HG03196 (cell line): ENCODE results near the gene GJD4.
A peak's percentile ranks its signal among the peaks of the same experiment; 100 is the strongest.

Experiments used
- ATAC-seq: cut with Tn5 transposase; IDR thresholded peaks from one replicate; pipeline ENCODE4 v1.9.1; 2021; ENCODE audit not compliant: unreplicated experiment

GJD4 gene, protein sequence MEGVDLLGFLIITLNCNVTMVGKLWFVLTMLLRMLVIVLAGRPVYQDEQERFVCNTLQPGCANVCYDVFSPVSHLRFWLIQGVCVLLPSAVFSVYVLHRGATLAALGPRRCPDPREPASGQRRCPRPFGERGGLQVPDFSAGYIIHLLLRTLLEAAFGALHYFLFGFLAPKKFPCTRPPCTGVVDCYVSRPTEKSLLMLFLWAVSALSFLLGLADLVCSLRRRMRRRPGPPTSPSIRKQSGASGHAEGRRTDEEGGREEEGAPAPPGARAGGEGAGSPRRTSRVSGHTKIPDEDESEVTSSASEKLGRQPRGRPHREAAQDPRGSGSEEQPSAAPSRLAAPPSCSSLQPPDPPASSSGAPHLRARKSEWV

DNA sequence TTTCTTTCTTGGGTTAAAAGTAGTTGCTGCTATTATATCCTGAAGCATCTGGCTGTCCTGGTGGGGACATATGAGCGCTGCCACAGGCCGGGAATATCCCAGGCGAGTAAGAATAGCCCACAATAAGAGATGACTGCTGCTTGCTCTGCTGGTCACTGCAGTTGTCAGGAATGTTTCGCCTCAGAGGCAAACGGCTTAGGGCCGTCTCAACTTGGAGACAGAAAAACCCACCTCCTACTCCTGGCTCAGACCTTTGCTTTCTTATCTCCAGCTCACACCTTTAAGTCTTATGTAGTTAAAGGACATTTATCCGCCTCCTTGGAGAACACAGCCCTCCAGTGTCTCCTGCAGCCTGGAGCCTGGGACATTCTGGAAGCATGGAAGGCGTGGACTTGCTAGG, at the start of gene GJD4:
TSS of gene GJD4 (plus strand) at position 151 of the 400 bp plus-strand sequence. CDS start at position 378, 227 bp downstream.
- no peak for ATAC-seq

DNA sequence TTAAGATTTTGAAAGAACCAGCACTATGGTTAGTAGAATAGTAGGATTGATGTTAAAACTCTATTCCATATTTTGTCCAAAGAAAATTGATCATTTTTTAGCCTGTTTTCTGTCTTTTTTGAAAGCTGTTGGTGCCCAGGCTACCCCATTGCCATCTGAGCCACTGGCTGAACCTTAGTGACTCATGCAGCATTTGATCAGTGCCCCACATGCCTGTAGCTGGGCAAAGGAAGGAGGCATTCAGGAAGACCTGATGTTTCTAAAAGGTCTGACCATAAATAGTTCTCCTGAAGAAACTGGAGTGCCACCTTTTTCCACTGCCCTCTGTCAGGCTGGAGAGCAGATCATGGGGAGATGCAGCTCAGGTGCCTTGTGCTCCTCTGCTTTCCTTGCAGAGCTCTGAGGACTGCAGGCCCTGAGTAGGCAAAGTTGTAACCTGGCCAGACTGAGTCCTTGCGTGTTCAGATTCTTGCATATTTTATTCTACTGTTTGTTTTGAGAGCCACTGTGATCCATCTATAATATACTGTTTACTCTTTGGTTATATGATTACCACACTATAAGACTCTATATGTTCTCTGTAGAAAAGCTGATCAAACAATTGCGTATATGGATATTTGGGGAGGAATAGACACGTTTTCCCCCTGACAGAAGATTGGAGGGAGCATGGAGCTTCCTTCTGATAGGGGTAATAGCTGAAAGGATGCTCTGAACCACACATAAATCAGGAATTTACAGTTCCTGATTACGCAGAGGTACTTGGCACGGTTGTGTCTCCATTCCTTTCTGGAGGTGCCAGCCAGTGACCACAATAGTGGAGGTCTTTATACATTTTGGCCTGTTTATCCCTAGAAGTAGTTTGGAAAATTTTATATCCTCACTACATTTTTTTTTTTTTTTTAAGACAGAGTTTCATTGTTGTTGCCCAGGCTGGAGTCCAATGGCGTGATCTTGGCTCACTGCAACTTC, 48.9 kb upstream of the GJD4 start:
- ATAC-seq, result no peak

DNA sequence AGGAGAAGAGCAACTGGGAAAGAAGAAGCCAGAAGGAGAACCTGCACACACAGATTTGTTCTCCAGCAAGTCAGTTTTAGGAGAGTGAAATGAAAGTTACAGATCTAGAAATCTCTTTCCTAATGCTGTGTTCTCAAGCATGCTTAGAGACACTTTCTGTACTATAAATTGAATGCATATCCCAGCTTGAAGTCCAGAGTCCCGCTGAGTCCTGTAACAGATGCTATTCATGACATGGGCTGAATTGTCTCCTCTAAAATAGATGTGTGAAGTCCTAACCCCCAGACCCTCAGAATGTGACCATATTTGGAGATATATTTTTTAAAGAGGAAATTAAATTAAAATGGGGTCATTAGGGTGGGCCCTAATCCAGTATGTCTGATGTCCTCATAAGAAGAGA, 46.9 kb upstream of the GJD4 start:
- ATAC-seq, result no peak

DNA sequence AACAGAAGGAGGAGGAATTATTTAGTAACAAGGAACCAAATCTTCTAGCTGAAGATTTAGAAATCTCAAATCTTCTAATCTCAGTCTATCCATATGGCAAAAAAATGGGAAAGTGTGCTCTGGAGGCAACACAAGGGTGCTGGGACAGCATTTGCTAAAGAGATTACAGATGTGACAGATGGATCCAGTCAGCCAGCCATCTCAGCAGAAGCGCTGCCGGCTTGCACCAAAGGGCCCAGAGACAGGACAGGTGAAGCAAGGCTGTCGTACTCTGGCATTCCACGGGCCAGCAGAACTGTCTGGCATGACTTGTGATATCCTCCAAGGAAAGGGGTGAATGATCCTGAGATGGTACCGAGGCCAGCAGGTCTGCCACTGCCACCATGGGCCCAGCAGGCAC, 45.7 kb upstream of the GJD4 start:
- no peak for ATAC-seq

DNA sequence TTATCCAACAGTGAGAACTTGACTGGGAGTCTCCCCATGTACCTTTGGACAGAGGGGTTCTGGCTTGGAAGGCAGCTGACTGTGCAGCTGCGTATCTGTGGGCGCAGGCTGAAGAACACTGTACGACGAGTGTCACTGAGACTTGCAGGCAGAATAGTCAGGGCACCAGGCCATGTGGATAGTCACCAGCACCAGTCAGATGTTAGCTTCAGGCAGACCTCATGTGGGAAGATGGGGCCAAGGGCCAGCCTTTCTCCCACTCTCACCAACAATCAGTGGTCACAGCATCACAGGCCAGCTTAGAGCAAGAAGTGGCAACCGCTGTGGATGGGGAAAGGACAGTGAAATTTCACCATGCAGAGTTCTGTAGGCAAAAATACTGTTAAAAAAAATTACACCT, 43.4 kb upstream of the GJD4 start:
- no peak for ATAC-seq

DNA sequence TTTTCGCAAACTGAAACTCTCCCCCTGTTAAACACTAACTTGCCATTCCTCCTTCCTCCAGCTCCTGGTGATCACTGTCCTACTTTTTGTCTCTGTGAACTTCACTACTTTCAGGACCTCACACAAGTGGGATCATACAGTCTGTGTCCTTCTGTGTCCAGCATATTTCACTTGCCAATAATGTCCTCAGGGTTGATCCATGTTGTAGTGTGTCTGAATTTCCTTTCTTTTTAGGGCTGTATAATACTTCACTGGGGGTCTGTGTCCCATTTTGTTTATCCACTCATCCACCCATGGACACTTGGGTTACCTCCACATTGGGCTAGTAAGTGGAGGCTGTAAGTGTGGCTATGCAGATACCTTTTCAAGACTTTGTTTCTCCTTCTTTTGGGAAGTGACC, 42.7 kb upstream of the GJD4 start:
- no peak for ATAC-seq

DNA sequence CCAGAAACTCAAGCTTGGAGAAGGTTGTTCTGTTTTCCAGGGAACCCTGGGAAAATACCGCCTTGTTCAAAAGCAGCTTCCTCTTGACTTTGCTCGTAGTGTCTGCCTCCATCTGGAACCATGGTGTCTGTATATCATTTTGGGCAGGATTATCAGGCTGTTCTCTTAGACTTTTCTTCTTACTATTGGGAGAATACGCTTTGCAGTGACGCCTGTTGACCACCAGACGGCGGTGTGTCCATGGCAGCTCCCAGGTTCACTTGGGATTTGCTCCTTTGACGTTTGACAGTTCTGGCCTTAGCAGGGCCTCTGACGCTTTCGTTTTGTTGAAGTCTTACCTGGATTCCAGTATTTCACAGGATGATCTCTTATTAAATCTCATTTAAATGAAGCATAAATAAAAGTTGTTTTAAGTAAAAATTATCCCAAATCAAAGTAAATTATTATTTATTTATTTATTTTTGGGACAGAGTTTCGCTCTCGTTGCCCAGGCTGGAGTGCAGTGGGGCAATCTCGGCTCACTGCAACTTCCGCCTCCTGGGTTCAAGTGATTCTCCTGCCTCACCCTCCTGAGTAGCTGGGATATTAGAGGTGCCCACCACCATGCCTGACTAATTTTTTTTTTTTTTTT, 41.8 kb upstream of the GJD4 start:
- peak; percentile 37 for ATAC-seq

DNA sequence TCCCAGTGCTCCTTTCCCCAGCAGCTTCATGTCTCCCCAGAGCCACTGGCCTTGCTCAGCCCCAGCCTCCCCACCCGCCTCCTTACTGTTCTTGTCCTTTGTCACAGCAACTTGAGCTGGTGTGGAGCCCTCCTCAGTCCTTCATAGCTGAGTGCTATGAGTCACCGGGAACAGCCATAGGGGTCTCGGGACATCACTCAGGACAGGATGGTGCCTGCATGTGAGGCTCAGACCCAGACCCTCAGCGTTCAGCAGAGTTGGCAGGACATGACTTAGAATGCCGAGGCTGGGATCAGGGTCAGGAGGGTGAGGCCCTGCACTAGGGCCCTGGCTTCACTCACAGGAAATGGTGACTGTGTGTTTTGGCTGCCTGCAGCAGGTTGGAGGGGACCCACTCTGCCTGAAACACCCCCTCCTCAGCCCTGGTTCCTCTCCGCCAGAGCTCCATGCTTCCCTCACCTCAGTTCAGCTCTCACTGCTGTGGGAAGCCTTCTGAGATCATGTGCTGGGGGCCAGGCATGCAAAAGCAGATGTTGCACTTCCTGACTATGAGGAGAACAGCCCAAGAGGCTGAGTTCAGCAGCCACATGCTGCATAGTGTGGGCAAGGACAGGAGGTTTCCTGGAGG, 40.7 kb upstream of the GJD4 start:
- ATAC-seq, result no peak

DNA sequence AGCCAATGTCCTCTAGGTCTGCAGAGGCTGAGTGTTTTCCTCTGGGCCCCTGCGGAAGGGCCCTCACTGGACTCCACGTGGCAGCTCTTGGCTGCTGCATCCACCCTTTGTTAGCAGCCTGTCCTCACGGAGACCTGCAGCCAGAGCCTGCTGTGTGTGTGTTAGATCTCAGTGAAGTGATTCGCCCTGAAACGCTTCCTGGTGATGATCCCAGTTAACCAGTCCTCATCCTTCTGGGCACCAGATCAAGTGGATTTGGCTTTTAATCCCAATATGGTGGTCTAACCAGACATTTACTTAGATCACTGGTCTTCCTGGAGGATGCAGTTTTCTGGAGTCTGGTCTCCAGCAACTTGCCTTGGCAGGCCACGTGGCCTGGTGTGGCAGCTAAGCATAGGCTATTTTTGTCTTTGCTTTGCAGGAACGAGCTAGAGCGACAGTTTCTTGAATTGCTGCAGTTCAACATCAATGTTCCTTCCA, 39.5 kb upstream of the GJD4 start:
- no peak for ATAC-seq

DNA sequence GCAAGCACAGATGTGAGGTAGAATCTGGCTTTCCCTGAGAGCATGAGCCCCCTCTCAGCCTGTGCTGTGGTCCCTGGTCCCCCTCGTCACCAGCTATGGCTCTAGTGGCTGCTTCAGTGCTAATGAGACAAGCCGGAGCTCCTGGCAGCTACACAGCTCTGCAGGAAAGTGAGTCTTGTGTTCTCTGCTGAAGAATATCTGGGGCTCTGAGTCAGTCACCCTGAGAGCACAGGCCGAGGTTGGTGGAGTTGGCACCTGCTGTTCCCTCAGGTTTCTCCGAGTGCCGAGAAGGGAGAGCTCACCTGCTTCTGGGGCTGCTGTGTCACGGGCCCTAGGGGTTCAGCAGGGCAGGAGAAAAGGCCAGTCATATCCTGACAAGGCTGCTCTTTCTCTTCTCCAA, 37.2 kb upstream of the GJD4 start:
- ATAC-seq, result no peak

DNA sequence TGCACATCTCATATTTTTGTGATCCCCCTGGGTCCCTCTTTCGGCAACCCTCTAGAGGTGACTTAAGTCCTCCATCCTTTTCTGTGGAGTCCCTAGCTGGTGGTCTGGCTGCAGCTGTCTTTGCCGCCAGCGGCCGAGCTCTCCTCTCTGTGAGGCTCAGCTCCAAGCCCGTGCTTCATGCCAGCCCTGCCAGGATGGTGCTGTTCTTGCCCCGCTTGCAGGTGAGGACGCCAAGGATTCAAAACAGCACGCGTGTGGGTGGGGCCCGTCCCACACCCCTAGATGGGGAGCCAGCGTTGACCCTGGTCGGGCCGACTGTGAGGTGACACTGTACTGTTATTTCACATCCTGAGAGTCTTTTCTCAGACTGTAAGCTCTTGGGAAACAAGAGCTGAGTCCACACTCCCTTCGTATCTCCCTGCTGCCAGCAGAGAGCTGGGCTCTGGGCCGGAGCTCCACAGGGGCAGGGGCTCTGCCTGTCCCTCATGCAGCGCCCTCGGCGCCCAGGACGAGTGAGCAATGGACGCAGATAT, 36.6 kb upstream of the GJD4 start:
- no peak for ATAC-seq

DNA sequence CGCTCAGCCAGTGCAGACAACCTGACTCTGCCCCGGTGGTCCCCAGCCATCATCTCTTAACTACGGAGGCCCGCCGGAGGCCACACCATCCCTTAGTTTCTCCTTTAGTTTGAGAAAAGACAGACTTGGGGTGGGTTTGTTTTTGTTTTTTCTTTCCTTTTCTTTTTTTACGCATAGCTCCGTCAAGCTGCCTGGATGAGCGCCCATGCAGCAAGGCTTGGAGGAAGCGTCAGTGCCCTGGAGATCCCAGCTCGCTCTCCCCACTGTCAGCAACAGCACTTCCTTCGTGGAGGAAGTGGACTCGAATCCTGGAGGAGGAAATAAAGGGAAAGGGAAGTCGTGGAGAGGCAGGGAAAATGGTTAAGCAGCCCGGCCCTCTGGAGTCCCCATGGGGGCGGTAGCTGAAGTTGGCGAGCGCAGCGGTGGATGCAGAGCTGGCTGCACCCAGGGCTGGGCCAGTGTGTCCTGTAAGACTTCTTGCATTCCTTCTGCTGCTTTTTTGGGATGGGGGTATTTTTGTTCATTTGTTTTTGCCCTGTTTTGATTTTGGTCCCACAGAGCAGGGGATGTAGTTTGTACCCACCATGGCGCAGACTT, 35.9 kb upstream of the GJD4 start:
- no peak for ATAC-seq

DNA sequence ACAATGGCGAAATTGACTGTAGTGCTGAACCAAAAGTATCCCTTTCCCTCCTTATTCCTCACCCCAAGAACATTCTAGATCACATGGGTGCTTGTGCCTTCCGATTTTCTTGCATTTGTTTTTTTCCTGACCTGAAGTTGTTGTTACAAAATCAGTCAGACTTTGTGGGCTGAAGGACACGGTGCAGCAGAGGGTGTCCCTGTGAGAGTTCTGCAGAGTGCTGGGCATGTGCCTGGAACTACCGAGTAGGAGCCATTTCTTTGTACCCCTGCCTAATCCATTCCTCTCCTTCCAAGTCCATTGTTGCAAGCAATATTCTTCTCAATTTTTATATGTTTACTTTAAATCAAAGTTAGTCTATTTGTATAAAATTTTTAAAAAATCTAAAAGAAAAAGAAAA, 35.3 kb upstream of the GJD4 start:
- no peak for ATAC-seq

DNA sequence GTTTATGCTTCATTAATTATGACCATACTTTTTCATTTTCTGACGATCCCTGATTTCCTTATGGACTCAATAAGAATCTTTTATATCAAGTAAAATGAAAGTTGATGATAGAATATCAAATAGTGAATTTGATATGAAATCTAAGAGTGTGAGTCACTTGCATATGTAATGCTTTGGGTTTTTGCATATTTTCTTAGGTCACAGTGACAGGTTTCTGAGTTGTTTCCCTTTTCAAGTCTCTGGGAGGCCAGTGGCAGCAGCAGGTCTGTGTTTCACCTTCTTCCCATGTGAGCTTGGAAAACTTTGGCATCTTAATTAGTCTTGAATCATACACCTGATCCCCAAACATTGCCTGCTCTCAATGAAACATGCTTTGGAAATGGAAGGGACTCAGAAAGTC, 34.7 kb upstream of the GJD4 start:
- ATAC-seq, result no peak

DNA sequence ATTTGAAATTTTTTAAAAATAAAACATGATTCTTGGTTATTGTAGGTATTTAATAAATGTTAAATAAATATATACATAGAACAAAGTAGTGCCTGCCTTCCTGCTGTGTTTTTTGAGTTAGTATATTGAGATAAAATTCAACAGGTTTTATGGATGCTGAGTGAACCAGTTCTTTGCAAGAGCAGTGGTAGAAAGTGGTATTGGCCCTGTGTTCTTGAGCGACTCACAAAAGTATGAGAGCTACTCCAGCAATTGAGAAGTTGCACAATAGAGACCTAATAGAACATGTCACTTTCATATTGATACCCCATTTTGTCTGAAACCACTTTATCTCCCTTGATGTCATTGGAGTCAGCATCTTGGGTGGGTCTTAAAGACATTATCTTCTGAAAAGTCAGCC, 32.6 kb upstream of the GJD4 start:
- no peak for ATAC-seq

DNA sequence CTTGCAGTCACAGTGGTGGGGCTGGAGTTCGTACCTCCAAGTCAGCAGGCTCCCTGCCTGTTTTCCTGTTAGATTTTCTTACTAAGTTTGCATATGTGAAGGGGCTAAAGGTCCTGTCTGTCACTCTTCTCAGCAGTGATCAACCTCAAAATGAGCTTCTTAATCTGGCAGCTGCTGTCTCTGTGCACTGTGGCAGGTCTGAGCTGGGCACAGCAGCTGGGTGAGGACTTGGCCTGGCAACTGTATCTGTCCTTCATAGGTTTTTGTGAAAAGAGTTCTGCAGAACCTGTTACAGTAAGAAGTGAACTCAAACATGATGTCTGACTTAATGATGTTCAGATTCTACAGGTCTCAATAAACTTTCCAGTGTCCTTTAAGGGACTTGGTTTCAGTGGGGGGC, 31.3 kb upstream of the GJD4 start:
- no peak for ATAC-seq

DNA sequence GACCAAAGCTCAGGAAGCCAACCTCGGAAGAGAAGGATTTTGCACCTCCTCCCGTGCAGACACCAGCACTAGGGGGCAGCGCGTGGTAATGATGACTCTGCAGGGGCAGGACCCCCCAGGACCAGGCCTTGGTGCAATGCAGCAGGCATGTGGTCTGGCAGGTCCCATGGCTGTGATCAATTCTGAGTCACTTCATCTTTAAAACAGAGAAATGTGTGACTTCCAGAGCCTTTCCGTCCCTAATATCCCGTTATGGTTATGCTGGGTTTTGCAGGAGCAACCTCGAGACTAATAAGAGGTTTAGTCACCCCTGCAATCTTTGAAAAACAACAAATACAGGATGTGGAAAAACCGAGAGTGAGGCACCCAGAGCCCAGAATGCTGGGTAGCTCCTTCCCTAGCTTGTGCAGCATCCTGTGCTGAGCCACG, 30.2 kb upstream of the GJD4 start:
- no peak for ATAC-seq

DNA sequence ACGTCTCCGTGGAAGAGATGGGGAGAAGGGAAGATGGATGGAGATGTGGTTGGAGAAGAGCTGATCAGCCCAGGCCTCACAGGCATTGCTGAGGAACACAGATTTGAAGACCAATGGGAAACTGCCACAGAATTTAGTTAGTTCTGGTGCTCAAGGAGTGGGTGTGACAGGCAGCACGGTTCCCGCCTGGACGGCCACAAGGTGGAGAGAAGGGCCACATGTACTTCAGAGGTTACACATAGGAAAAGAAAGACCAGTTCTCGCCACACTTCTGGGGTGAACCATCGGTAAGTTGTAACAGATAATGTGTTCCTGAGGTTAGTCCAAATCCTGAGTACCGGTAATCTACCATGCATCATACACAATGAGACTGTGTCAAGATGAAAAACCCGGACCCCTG, 29.5 kb upstream of the GJD4 start:
- no peak for ATAC-seq

DNA sequence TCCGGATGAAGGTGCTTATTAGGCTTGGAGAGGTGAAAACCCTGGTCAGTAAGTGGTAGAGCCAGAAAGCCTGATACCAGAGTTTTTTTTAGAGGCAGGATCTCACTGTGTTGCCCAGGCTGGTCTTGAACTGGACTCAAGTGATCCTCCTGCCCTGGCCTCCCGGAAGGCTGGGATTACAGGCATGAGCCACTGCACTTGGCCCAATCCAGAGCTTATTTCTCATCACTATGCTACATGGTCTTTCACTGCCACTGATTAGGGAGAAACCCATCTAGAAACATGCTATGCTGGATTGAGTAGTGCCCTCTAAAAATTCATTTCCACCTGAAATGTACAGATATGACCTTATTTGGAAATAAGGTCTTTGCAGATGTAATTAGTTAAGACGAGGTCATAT, 28.4 kb upstream of the GJD4 start:
- ATAC-seq, result no peak

DNA sequence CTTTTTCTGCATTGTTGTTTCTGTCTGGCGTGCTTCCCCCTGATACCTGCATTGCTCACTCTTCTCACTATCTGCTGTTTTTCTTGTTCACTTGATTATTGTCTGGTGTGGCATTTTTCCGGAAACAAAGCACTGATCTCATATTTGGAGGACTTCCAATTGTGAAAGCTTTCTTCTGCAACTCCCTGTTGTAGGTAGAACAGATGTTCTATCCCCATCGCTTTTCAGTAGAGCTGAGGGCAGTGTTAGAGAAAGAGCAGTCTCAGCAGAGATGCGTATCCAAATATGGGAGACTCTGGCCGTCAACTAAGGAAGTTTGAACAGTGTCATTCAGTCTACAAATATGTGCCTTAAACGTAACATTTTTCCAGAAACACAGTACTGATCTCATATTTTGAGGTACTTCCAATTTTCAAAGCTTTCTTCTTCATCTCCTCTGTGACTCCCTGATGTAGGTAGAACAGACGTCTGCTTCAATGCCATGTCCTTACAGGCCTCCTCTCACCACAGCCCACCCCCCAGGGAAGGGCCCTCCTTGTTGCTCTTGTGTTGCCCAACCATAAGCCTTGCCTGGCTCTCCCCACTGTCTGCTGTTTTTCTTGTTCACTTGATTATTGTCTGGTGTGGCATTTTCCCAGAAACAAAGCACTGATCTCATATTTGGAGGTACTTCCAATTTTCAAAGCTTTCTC, 27.1 kb upstream of the GJD4 start:
- ATAC-seq, result no peak
